H1 (cell line): ENCODE results near the gene NOD2.

Source experiments
- KDM1A ChIP-seq: fragments of 200-600, 300-600 bp; sonication (generic); IDR thresholded peaks from 2 replicates; pipeline ENCODE4 v1.7.1; 2016; ENCODE audit warnings: mild to moderate bottlenecking, low read length, borderline replicate concordance
- NANOG ChIP-seq: IDR thresholded peaks from 2 replicates; pipeline ENCODE4 v1.6.1; 2011; ENCODE audit warnings: low read length, low read depth, mild to moderate bottlenecking, inconsistent platforms; ENCODE audit not compliant: insufficient read depth, poor library complexity, severe bottlenecking

DNA sequence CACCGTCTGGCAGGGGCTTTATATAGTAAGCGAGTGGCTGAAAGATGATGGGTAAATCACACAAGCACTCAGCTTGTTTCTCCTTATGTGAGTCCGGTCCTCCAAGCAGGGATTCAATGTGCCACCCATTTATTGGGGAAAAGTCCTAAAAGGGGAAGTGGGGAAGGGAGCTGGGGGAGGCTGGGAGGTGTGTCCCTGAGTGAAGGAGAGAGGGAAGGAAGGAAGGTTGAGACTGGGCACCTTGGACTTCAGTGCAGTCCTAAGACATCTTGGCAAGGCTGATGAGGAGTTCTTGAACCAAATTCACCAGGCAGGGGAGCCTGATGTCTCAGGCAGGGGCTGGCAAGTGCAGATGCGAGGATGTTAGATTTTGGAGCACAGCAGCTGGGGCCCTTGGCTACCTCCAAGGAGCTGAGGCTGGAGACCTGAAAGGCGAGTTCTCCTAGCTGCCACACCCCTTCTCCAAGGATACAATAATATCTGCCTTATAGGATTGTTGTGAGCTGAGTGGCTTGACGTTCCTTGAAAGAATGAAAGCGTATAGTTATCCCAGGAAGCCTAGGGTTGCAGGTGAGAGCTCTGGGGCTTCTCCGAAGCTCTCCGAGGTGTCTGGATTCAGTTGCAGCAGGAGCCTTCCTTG lies 25.5 kb downstream of the NOD2 start:
- TF ChIP-seq KDM1A: no peak
- TF ChIP-seq NANOG: no peak
